ENCODE results near the gene FGF14.
"Not testable (repeated sequence)": the region's sequence is repeated elsewhere in the genome, so short reads cannot be mapped to it uniquely, and the experiment has no call there.

Gene FGF14

DNA sequence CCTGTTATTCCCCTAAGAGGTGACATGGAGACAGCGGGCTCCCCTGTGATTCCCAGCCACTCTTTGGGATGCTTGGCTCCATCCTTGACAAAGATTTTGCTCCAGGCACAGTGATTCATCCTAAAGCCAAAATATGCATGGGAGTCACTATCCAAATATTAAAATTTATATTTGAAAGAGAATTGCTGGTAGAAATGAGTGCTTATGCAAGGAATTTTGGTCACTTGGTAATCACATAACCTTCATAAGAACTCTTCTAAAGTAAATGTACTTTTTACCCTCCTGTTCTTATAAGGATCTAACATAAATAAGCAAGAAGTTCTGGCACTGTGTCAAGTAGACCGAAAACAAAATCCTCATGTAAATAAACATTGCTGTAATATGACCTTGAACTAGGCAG lies 563.5 kb downstream of the FGF14 start:
- DNase-seq = no peak

- not testable (repeated sequence) for DNase-seq
These were observed 564.1 kb downstream of the FGF14 start for GRCh38 chr13:101837778-101838177.

- no peak for DNase-seq
These were observed 564.6 kb downstream of the FGF14 start for GRCh38 chr13:101837288-101837687.

GRCh38 chr13:101835920-101836319 lies 565.9 kb downstream of the FGF14 start:
- DNase-seq = no peak

DNA sequence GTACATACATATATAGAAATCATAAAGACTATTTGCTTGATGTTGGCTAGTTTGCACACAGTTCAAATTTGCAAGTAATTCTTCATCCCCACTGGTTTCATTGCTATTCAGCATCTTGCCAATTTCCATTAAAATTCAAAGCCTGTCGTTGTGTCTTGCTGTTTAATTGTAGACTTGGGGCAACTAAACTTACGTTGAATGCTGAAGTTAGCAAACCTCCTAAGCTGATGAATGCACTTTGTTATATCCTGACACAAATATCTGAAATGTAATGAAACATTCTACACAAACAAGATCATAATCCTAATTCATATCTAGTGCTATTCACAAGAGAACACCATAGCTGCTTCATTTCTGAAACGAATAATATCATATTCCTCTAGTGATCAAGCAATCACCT lies 568.2 kb downstream of the FGF14 start:
- DNase-seq = no peak

GRCh38 chr13:101830035-101830434 lies 571.8 kb downstream of the FGF14 start:
- DNase-seq = no peak

GRCh38 chr13:101829484-101829883 lies 572.4 kb downstream of the FGF14 start:
- DNase-seq = no peak

- DNase-seq = no peak
These were observed 573.7 kb downstream of the FGF14 start for GRCh38 chr13:101828119-101828518.

DNA sequence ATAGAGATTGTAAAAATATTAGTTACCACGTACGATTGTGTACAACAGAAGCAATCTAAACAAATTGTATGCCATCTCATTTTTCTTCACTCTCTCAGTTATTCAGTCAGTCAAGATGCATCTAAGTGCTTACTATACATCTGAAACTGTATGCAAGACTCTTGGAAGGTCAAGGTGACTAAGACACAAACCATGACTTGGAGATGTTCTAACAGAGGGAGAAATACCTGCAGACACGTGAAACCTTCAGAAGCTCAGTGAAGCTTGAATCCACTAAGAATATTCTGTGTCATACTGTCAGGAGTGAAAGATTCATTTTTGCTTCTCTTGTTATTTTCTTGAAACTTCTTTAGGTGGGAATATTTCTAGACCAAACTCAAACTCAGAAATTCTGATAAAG lies 584.0 kb downstream of the FGF14 start:
- DNase-seq = no peak

DNA sequence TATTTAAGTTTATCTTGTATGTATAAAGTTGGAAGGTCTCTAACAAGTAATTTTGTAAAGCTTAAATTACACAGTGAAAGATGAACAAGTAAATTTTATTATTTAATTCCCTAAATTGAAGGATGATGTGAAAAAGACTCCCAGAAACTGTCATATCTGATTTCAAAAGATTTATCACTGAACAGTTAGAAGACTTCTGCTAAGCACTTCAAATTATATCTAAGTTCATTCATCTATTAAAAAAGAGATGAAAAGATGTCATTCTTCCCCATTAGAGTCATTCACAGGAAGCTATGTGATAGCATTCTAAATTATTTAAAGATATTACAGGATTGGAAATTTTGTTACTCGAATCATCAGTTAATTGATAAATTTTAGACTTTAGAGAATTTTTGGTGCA lies 590.0 kb downstream of the FGF14 start:
- DNase-seq = no peak

DNA sequence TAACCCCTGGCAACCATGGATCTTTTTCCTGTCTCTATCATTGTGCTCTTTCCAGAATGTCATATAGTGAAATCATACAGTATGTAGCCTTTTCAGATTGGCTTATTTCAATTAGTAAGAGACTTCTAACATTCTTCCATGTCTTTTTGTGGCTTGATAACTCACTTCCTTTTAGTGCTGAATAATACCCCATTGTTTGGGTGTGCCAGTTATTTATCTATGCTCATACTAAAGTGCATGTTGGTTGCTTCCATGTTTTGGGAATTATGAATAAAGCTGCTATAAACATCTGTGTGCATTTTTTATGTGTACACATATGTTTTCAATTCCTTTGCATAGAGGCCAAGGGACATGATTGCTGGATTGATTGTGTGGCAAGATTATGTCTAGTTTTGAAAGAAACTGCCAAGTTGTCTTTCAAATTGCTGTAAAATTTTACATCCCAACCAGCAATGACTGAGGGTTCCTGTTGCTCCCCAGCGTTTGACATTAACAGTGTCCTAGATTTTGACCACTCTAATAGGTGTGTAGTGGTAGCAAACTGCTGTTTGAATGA lies 590.5 kb downstream of the FGF14 start:
- DNase-seq = no peak

- no peak for DNase-seq
These were observed 602.7 kb downstream of the FGF14 start for GRCh38 chr13:101799196-101799595.

DNA sequence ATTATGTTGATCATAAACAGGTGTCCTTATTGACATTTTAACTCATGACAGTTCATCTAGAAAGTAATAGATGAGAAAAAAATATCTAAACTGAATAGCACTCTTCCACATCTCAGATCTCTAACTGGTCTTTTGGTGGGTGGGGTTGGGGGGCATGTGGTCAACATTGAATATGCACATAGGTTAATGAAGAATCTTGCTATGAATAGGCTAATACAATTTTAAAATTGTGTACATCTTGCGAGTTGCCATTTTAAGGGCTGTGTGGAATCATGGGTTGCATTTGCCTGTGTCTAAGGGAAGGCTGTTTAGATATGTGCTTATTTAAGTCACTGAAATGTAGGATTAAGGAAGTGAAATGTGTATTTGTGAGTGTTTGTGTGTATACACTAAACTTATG lies 603.4 kb downstream of the FGF14 start:
- DNase-seq = no peak

DNA sequence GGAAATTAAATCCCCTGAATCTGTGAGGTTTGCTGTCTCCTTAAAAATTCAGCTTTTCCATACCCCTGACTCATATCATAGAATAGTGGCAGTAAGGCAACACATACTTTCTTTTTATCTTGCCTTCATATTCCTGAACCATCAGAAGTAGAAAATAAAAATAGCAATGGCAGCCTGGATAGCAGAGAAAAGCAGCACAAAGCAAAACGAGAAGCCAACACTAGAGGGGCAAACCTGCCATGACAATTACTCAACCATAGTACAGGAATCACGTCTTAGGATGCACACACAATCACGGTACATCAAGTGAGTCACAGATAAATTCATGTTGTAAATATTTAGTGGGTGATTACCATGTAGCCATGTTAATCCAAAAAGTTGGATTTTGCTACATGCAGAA lies 606.4 kb downstream of the FGF14 start:
- no peak for DNase-seq

DNA sequence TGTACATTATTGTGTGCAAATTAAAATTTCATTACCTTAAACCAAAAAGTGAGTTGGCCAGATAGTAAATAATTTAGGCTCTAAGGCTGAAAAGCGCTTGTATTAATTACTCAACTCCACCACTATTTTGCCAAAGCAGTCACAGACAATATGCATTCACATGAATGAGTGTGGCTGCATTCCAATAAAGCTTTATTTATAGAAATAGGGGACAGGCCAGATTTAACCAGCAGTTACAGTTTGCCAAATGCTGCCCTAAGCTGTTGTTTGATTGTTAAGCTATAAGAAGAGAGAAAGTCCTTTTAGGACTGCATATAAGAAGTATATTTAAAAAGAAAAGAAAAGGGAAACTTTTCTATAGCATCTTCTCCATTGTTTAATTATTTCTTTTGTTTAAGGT lies 606.8 kb downstream of the FGF14 start:
- no peak for DNase-seq

- no peak for DNase-seq
These were observed 609.7 kb downstream of the FGF14 start for GRCh38 chr13:101792189-101792588.

DNA sequence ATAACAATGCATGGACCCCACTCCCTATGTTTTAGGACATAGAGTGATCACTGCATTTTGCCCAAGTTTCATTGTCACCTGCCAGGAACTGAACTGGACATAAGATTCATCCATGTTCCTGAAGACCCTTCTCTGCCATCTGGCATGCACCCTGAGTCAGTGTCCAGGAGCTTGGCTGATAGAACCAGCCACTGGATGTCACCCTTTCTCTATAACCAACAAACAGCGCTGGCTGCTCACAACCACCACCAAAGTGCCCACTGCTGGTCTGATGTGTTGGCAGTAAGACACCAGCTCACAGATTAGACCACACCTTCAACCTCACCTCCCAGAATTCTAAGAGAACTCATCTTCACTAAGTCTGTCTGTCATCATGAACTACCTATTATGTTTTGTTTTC lies 616.0 kb downstream of the FGF14 start:
- no peak for DNase-seq

DNA sequence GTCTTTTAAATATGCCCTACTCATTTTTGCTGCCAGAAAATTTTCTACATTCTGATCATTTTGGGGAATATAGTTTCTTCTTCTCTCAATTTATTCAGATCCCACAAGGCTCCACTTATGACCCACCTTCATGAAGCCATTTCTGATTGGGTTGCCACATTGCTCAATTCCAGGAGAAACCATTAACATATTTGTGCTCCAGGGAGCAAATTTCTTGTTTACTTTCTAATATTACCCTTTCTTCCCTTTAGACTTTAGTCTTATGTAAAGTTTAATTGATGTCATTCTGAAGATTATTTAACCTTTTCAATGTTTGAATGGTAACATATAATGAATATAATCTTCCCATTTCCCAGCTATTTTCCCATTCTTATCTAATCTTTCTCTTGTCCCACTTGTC lies 617.5 kb downstream of the FGF14 start:
- DNase-seq = no peak

- DNase-seq = no peak
These were observed 618.3 kb downstream of the FGF14 start for GRCh38 chr13:101783554-101783953.

DNA sequence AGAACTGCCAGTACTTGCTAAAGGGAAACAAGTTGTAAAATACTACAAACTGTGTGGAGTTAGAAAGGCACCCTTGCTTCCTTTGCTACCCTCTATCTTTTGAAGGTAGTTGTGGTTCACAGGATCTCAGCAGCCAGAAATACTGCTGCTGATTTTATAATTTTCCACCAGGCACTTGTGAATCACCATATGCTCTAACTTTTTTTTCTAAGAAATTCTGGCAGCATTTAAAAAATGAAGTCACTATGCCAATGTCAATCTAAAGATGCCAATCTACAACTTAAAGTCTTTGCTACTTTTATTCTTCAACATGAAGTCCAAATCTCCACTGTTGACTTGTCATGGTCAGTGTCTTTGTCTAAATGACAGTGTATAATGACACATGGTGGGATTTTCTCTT lies 621.6 kb downstream of the FGF14 start:
- DNase-seq = no peak

DNA sequence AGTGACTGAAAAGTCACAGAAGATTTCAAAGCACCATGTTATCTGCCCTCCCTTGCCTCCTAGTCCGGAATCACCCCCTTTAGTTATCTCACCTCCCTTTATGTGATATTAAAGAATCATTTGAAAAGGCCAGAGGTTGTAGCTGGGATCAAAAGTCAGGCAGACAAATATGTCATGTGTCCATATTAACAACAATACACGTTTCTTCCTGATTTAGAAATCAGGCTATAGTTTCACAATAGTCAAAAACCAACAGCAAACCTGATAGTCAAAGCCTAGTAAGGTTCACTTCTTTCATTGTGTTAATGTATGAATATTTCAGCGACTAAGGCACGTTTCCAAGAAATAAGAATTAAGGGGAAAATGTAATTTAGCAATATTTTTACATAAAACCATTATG lies 622.7 kb downstream of the FGF14 start:
- DNase-seq = no peak

DNA sequence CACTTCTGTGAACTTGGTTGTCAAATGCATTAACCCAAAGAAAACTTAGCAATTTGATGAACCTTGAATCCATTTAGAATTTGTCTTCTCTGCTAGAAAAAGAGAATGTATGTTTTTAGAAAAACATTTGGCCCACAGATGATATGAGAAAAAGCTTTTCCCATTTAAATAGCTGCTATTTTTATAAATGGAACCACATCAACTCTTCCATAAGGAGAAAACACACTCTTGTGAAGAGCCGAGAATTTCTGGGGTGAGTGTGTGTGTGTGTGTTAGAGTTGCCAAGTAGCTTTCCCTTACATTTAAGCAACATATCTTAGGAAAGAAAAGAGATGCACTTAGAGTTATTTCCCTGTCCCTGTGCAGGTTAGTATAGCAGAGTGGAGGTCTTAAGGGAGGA lies 626.6 kb downstream of the FGF14 start:
- no peak for DNase-seq

GRCh38 chr13:101774393-101774792 lies 627.5 kb downstream of the FGF14 start:
- no peak for DNase-seq

- DNase-seq = no peak
These were observed 628.8 kb downstream of the FGF14 start for GRCh38 chr13:101773062-101773461.

DNA sequence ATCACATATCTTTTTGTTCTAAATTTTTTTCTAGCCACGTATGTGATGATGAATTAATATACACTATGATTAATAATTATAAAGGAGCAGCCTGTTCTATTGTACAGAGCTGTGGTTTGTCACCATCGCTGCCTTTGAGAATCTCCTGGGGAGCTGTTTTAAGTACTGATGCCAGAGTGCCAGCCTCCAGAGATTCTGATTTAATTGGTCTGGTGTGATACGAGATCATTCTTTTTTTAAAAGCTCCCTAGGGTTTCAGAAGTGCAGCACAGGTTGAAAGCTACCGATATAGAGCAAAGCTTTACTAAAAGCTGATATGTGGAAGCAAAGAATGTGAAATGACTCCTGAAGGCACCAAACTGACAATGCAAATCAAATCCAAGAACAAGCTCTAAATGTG lies 634.7 kb downstream of the FGF14 start:
- no peak for DNase-seq

- no peak for DNase-seq
These were observed 638.7 kb downstream of the FGF14 start for GRCh38 chr13:101763191-101763590.
